IMR-90 (cell line): ENCODE results near the gene TAS2R50.

Experiments used
- POLR2A ChIP-seq: IDR thresholded peaks from 2 replicates; pipeline ENCODE4 v1.6.1; 2012; ENCODE audit warnings: mild to moderate bottlenecking, low read depth, low read length
- RFX5 ChIP-seq: IDR thresholded peaks from 2 replicates; pipeline ENCODE4 v1.8.0; 2012; ENCODE audit warnings: low read depth, mild to moderate bottlenecking, low read length, moderate library complexity
- SMC3 ChIP-seq: fragments of 150-350 bp; IDR thresholded peaks from 2 replicates; pipeline ENCODE4 v1.6.1; 2016; ENCODE audit warnings: low read depth, mild to moderate bottlenecking, antibody characterized with exemption, low read length, moderate library complexity
- TF ChIP-seq, protein P1 (sequence below): conservative IDR thresholded peaks from 2 replicates; pipeline ENCODE4 v1.5.1; 2012; ENCODE audit warnings: mild to moderate bottlenecking, low read depth, low read length, improper control_type of control experiment

GRCh38 chr12:10956085-10956484 lies 30.6 kb downstream of the TAS2R50 start:
- TF ChIP-seq, protein P1, sequence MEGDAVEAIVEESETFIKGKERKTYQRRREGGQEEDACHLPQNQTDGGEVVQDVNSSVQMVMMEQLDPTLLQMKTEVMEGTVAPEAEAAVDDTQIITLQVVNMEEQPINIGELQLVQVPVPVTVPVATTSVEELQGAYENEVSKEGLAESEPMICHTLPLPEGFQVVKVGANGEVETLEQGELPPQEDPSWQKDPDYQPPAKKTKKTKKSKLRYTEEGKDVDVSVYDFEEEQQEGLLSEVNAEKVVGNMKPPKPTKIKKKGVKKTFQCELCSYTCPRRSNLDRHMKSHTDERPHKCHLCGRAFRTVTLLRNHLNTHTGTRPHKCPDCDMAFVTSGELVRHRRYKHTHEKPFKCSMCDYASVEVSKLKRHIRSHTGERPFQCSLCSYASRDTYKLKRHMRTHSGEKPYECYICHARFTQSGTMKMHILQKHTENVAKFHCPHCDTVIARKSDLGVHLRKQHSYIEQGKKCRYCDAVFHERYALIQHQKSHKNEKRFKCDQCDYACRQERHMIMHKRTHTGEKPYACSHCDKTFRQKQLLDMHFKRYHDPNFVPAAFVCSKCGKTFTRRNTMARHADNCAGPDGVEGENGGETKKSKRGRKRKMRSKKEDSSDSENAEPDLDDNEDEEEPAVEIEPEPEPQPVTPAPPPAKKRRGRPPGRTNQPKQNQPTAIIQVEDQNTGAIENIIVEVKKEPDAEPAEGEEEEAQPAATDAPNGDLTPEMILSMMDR: no peak
- TF ChIP-seq SMC3: no peak
- TF ChIP-seq POLR2A: no peak
- no peak for TF ChIP-seq RFX5
